ENCODE data around the gene CELSR1.

Gene CELSR1

GRCh38 chr22:46390652-46391301 is 146.6 kb downstream of the CELSR1 start:
- no peak for FAIRE-seq

- FAIRE-seq: no peak
These were observed 147.2 kb downstream of the CELSR1 start for GRCh38 chr22:46390105-46390651.

DNA sequence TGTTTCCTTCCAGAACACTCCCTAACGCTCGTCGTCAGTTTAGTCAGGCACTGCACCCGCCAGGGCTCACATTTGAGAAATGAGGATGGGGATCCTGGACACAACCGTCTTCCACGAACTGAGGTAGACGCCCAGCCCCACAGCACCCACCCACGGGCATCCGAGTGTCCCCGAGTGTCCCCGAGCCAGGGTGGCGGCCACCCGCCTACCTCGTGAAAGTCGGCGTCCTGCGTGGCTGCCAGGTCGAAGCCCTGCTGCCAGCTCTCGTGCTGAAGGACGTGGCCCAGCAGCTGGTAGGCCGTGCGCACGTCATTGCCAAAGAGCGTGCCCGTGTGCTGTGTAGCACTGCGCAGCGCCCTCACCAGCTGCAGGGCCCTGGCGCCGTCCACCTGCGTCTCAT is 148.3 kb downstream of the CELSR1 start:
- FAIRE-seq: no peak

DNA sequence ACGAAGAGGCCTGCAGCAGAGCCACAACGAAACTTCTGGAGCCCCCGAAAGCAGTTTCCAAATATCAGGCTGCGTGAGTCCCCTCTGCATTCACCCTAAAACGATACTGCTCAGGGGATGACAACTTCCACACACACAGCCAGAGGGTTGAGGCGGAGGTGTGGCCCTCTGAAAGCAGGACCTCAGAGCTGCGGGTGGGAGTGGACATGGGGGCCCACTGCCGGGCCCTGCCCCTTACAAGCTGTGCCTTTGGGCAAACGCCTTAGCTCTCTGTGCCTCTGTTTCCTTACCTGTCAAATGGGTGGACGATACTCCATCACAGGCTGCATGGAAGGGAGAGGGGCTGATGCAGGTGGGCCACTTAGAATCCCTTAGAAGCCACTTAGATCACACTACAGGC is 148.8 kb downstream of the CELSR1 start:
- FAIRE-seq: no peak

- FAIRE-seq: no peak
These were observed 149.7 kb downstream of the CELSR1 start for GRCh38 chr22:46387748-46388147.

DNA sequence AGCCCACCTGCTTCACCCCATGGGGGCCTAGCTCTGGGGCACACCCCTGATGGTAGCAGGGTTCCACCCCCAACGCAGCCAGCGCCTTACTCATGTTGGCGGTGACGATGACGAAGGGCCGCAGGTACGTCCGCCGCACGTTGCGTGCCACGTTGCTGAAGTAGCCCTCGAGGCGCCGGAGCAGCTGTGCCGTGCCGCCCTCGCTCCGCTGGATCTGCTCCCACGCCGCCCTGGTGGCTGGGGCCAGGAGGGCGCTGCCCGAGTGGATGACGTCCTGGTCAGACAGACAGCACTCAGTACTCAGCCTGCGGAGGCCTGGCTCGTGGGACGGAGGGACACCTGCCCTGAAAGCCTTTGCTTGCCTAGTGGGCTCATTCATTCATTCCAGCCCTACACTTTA is 151.1 kb downstream of the CELSR1 start:
- FAIRE-seq: no peak

- no peak for FAIRE-seq
These were observed 154.9 kb downstream of the CELSR1 start for GRCh38 chr22:46382524-46382923.

GRCh38 chr22:46381731-46382130 is 155.7 kb downstream of the CELSR1 start:
- FAIRE-seq: no peak

- no peak for FAIRE-seq
These were observed 156.3 kb downstream of the CELSR1 start for GRCh38 chr22:46381142-46381541.

DNA sequence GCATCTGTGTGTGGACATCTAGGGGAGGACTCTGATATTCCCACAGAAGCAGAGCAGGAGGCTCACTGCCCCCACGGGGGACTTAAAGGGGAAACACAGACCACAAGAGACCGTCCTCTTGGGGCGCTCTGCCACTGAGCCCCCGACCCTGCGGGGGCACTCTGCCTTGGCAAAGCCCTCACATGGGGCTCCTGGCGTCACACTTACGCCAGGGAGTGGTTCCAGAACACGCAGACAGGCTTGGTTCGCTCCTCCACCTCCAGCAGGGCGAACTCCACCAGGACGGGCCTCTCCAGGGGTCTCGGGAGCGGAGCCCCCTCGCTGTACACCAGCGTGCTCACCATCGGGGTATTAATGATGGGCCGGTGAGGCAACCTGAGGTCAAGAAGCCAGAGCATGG is 156.8 kb downstream of the CELSR1 start:
- no peak for FAIRE-seq

DNA sequence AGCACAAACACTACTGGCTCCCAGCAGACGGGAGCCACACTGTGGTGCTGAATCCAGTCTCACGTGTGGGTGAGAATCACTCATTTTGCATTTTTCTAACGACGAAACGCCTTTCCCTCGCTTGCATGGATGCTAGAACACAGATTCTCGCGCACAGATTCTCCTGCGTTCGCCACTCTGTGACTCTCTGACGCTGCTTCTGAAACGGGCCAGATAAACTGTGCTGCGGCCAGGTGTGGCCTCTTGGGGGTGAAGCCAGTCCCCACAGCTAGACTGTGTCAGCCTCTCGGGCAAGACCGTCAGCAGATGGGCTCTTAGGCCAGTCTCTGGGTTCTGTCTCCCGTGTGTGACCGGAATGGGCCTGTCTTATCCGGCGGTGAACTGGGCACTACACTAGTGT is 157.4 kb downstream of the CELSR1 start:
- no peak for FAIRE-seq

DNA sequence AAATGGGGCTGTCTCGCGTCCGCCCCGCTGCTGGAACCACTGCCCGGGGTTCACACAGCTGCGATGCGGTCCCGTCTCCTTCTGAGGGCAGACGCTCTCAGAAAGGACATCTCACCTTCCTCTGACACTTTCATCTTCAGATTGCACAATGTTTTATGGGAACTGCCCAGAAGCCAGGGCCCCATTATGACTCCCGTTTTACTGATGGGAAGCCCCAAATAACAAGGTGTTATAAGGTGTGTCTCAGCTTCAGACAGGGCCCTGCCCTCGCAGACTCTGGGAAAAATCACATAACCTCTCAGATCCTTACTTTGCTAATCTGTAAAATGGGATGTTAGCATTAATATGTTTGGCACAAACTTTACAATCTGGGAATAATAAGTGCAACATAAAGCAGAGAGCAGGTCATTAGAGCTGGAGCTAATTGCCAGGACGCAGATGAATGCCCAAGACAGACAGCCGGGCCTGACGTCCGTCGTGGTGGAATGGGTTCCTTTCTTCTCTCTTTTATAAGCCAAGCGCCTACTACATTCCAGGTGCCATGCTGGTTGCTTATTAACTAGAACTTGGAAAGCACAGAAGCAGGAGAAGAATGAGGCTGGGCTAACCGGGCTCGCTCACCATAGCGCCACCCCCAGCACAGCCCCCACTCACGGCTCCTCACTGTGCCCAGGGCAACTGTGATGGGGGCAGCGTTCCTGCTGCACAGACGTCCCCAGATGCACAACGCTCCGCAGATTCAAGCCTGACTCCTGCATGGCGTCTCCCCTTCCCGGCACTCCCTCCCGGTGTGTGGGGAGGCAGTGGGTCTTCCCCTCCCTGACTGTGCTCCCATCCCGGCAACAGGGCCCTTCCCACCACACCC is 158.1 kb downstream of the CELSR1 start:
- no peak for FAIRE-seq

- FAIRE-seq: no peak
These were observed 158.9 kb downstream of the CELSR1 start for GRCh38 chr22:46378426-46379065.

GRCh38 chr22:46377525-46378425 is 159.6 kb downstream of the CELSR1 start:
- FAIRE-seq: no peak

DNA sequence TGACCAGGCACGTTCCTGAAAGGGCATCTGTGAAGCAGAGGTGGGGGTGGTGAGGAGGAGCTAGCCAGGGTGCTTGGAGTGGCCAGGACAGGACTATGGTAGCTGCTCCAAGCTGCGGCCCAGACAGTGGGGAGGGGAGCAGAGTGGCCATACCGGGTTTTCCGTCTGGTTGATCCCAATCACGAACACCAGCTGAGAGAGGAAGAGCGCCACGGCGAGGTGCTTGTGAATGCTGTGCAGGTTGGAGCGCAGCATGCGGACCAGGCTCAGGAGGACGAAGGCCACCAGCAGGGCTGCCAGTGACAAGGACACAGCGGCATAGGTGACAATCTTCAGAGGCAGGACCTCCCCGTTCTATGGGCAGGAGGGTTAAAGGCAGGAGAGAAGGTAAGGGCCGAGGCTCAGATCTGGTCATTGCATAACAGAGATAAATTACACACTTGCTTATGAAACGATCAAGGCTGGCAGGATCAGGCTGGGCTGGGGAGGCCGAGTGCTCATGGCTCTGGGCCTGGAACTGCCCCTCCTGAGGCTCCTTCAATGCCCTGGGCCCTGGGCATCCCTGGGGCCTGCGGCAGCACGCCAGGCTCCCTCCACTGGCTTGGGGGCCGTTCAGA is 160.4 kb downstream of the CELSR1 start:
- no peak for FAIRE-seq

GRCh38 chr22:46376111-46376510 is 161.3 kb downstream of the CELSR1 start:
- FAIRE-seq: no peak

DNA sequence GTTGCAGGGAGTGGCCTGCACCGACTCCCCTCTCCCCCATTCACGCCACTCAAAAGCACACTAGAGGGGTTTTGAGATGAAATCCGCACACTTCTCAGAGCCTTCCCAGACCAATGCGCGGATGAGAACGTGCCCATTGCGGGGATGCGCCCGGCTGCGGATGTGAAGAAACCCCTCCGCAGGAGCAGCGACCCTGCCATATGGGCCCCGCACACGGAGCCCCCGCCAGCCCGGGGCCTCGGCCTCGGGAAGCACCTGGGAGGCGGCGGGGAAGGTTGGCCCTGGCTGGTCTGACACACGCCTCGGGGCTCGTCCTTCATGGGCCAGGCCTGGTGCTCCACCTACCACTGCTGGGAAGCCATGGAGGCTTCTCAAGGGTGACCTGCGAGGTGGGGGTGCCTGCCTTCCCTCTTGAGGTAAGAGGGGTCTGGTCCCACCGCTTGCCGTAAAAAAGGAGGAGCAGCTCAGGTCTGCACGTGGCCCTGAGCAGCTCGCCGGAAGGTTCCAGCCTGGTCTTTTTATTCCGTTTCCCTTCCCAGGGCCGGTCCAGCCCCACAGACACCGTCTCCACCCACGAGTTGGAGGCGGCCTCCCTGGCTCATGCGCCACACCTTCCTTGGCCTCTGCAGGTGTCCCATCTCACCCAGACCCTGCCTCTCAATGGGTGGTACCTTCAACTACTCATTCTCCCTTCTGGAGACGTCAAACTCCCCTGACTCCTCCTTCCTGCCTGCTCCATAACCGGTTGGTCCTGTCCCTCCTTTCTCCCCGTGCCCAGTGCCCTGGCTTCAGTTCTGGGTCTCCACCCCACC is 162.6 kb downstream of the CELSR1 start:
- no peak for FAIRE-seq

DNA sequence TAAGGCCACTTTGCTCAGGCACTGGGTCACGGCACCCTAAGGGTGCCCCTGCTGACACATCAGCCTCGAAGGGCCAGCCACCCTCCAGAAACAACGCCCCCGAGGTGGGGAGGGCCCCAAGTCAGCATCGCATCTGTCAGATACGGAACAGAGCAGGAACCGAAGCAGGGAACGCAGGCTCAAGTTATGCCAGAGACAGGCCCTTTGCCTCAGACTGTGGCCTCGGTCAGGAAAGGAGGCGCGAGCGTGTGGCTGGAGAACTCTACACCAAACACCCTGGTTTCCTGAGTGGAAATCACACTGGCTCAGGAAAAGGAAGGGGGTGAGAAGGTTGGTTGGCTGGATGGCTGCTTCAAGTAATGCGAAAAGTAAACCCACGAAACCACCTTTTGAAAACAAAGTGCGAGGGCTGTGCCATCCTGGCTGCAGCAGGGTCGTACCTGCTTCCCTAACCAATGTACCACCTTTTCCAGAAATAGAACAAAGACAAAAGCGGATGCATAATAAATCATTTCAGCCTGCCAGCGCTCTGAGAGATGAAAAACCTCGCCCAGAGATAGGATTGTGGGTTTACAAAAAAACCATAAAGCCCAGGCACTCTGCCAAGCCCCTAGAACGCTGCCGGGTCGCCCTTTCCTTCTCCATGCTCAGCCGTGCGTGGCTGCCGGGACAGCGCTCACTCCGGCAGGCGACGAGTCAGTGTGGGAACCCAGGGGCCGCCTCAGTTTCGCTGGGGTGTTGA is 163.3 kb downstream of the CELSR1 start:
- no peak for FAIRE-seq

DNA sequence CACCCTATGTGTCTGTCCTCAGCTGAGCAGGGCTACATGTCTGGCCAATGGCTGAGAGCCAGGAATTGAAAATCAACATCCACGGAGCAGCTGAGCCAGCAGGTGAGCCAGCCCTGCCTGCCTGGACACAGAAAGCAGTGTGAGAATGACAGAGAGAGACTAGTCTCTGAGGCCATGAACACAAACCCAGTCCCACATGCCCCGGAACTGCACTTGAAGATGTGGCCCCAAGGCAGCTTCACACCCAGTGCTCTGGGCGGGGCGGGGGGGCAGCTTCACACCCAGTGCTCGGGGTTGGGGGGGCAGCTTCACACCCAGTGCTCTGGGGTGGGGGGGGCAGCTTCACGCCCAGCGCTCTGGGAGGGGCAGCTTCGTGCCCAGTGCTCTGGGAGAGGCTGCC is 164.3 kb downstream of the CELSR1 start:
- no peak for FAIRE-seq

DNA sequence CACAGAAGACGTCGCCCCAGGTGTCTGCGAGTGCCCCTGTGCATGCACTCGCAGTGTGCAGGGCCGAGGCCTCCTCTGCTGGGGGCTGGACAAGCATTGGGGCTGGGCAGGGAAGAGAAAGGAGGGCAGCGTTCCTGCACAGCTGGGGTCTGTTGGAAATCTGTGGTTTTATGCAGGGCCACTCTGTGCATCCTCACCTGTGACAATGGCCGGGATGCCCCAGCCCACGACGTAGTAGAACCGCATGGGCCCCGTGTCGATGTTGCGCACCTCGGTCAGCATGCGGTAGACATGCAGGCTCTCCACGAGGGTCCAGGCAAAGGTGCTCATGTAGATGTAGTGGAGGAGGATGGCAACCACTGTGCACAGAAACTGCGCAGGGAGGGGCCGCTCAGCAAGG is 164.7 kb downstream of the CELSR1 start:
- no peak for FAIRE-seq
